ENCODE data around the gene PLEKHA1.

PLEKHA1 gene

GRCh38 chr10:122459561-122460273, 85.2 kb downstream of the PLEKHA1 start:
- ATAC-seq (ENCODE audit: insufficient read depth, low read depth) = no peak
- Histone ChIP-seq H3K27me3 (ENCODE audit: insufficient read depth, low read length, poor library complexity) (peaks cover 5% of the 10 kb centered on the region), H3K79me2 (ENCODE audit: insufficient read depth, low read length) (no peaks in the 10 kb centered on the region), H3K36me3 (ENCODE audit: insufficient read depth, low read length) (no peaks in the 10 kb centered on the region), H3K4me1 (ENCODE audit: insufficient read depth, low read length) (no peaks in the 10 kb centered on the region), H3K27ac (ENCODE audit: low read length) (no peak overlapping the region), H3K9me3 (ENCODE audit: insufficient read depth, low read length, severe bottlenecking) (no peaks in the 10 kb centered on the region), H3K9ac (ENCODE audit: low read depth, low read length) (no peak overlapping the region), H3K4me2 (ENCODE audit: insufficient read depth, low read length) (no peak overlapping the region), H3K4me3 (ENCODE audit: low read depth in 1 of 2, low read length in 2 of 2) (no peak overlapping the region), H4K20me1 (ENCODE audit: insufficient read depth, low read length) (no peaks in the 10 kb centered on the region), H2AFZ (ENCODE audit: low read depth, low read length) (no peak overlapping the region)
- no peak for DNase-seq
- TF ChIP-seq, protein P1, sequence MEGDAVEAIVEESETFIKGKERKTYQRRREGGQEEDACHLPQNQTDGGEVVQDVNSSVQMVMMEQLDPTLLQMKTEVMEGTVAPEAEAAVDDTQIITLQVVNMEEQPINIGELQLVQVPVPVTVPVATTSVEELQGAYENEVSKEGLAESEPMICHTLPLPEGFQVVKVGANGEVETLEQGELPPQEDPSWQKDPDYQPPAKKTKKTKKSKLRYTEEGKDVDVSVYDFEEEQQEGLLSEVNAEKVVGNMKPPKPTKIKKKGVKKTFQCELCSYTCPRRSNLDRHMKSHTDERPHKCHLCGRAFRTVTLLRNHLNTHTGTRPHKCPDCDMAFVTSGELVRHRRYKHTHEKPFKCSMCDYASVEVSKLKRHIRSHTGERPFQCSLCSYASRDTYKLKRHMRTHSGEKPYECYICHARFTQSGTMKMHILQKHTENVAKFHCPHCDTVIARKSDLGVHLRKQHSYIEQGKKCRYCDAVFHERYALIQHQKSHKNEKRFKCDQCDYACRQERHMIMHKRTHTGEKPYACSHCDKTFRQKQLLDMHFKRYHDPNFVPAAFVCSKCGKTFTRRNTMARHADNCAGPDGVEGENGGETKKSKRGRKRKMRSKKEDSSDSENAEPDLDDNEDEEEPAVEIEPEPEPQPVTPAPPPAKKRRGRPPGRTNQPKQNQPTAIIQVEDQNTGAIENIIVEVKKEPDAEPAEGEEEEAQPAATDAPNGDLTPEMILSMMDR (IDR thresholded peaks at IDR 0.05; ENCODE audit: borderline replicate concordance, extremely low read depth, low read length, poor library complexity, severe bottlenecking) = no peak
- TF ChIP-seq EZH2 (IDR thresholded peaks at IDR 0.05; ENCODE audit: borderline replicate concordance, low read depth, low read length, severe bottlenecking) = no peak

GRCh38 chr10:122460891-122461293, 86.4 kb downstream of the PLEKHA1 start:
- H3K9ac ChIP-seq (ENCODE audit: low read depth, low read length) = no peak overlapping the region
- DNase-seq (no peak), ATAC-seq (ENCODE audit: insufficient read depth, low read depth) (no peak)
- H3K27ac ChIP-seq (ENCODE audit: low read length) = no peak overlapping the region
- no peaks in the 10 kb centered on the region for H3K79me2 ChIP-seq (ENCODE audit: insufficient read depth, low read length)
- H3K4me1 ChIP-seq (ENCODE audit: insufficient read depth, low read length) = no peaks in the 10 kb centered on the region
- H3K36me3 ChIP-seq (ENCODE audit: insufficient read depth, low read length) = no peaks in the 10 kb centered on the region
- H3K4me2 ChIP-seq (ENCODE audit: insufficient read depth, low read length) = no peak overlapping the region
- H3K27me3 ChIP-seq (ENCODE audit: insufficient read depth, low read length, poor library complexity) = peaks cover 5% of the 10 kb centered on the region
- no peak overlapping the region for H2AFZ ChIP-seq (ENCODE audit: low read depth, low read length)
- H3K4me3 ChIP-seq (ENCODE audit: low read depth in 1 of 2, low read length in 2 of 2) = no peak overlapping the region
- TF ChIP-seq, protein P1 (IDR thresholded peaks at IDR 0.05; ENCODE audit: borderline replicate concordance, extremely low read depth, low read length, poor library complexity, severe bottlenecking) = no peak
- no peak for TF ChIP-seq EZH2 (IDR thresholded peaks at IDR 0.05; ENCODE audit: borderline replicate concordance, low read depth, low read length, severe bottlenecking)
- H4K20me1 ChIP-seq (ENCODE audit: insufficient read depth, low read length) = no peaks in the 10 kb centered on the region
- H3K9me3 ChIP-seq (ENCODE audit: insufficient read depth, low read length, severe bottlenecking) = no peaks in the 10 kb centered on the region

GRCh38 chr10:122461367-122461728, 86.8 kb downstream of the PLEKHA1 start, which contains the start of gene HTRA1:
TSS of gene HTRA1 (plus strand) at chr10:122461553. CDS start at chr10:122461653, 100 bp downstream.
- H3K9me3 ChIP-seq (ENCODE audit: insufficient read depth, low read length, severe bottlenecking) = no peaks in the 10 kb centered on the region
- H3K27me3 ChIP-seq (ENCODE audit: insufficient read depth, low read length, poor library complexity) = peaks cover 5% of the 10 kb centered on the region
- no peak within 1 kb of the TSS for H3K9ac ChIP-seq (ENCODE audit: low read depth, low read length)
- no peaks in the 10 kb centered on the region for H3K36me3 ChIP-seq (ENCODE audit: insufficient read depth, low read length)
- no peak within 1 kb of the TSS for H3K4me2 ChIP-seq (ENCODE audit: insufficient read depth, low read length)
- H3K4me3 ChIP-seq (ENCODE audit: low read depth in 1 of 2, low read length in 2 of 2) = no peak within 1 kb of the TSS
- no peaks in the 10 kb centered on the region for H3K4me1 ChIP-seq (ENCODE audit: insufficient read depth, low read length)
- H3K27ac ChIP-seq (ENCODE audit: low read length) = no peak within 1 kb of the TSS
- DNase-seq = no peak
- TF ChIP-seq EZH2 (IDR thresholded peaks at IDR 0.05; ENCODE audit: borderline replicate concordance, low read depth, low read length, severe bottlenecking) = no peak
- TF ChIP-seq, protein P1 (IDR thresholded peaks at IDR 0.05; ENCODE audit: borderline replicate concordance, extremely low read depth, low read length, poor library complexity, severe bottlenecking) = no peak
- ATAC-seq (ENCODE audit: insufficient read depth, low read depth) = no peak
- H2AFZ ChIP-seq (ENCODE audit: low read depth, low read length) = no peak within 1 kb of the TSS
- no peaks in the 10 kb centered on the region for H4K20me1 ChIP-seq (ENCODE audit: insufficient read depth, low read length)
- no peaks in the 10 kb centered on the region for H3K79me2 ChIP-seq (ENCODE audit: insufficient read depth, low read length)

All from DND-41 (cell line).